A549 (cell line): ENCODE results near the gene IFT57.
"Not testable (repeated sequence)": the region's sequence is repeated elsewhere in the genome, so short reads cannot be mapped to it uniquely, and the experiment has no call there.

Experiments used
- POLR2A ChIP-seq: IDR thresholded peaks from 2 replicates; pipeline ENCODE4 v1.6.1; 2012; ENCODE audit warnings: mild to moderate bottlenecking, low read length
- ZNF302 ChIP-seq: fragments of 250-450 bp; sonication (Bioruptor Pico); IDR thresholded peaks from 2 replicates; pipeline ENCODE4 v1.9.0; 2021; ENCODE audit warnings: inconsistent platforms, mild to moderate bottlenecking, moderate library complexity

- not testable (repeated sequence) for TF ChIP-seq ZNF302 (CRISPR knock-in tag); POLR2A
These were observed 66.6 kb downstream of the IFT57 start for GRCh38 chr3:108155642-108156041.
